Panc1 (cell line): ENCODE data around the gene ST3GAL4. TPM values are rescaled to one million over a fixed set of nuclear protein-coding genes. Genes with fewer than 3 reads are reported as not detected.

Experiments
- ATAC-seq: fragments of 200-7000 bp; cut with Tn5 transposase; 2 replicates; pipeline ENCODE4 v1.9.1; 2020; ENCODE audit warnings: mild to moderate bottlenecking, moderate library complexity
- BruUV-seq: library from RNA; stranded (reverse); fragments of 400-500 nt; replicated peaks from 2 replicates; lab custom pipeline; 2021; lab: Mats Ljungman, UMichigan
- CTCF ChIA-PET: fragments of 300-600 bp; sonication (Branson Sonifier 250); formaldehyde crosslinking; loops from one replicate; lab custom pipeline; 2022; ENCODE audit warnings: antibody characterized with exemption; lab: Charles Lee
- POLR2A ChIA-PET: fragments of 300-600 bp; sonication (Branson Sonifier 250); formaldehyde crosslinking; loops from one replicate; lab custom pipeline; 2022; ENCODE audit warnings: antibody characterized with exemption; lab: Charles Lee
- DNase-seq: peaks from one replicate; pipeline ENCODE4 v3.0.0-alpha.2; 2010; ENCODE audit warnings: low read depth, low spot score
- H3K27ac ChIP-seq: 2 replicates; pipeline ENCODE4 v1.5.1; 2011; ENCODE audit warnings: mild to moderate bottlenecking, low read length, inconsistent platforms
- H3K27me3 ChIP-seq: fragments of 200-500 bp; sonication (Bioruptor generic); 2 replicates; pipeline ENCODE4 v1.6.0; 2014; ENCODE audit warnings: low read length, inconsistent platforms; ENCODE audit not compliant: control insufficient read depth, insufficient read depth
- H3K36me3 ChIP-seq: fragments of 200-500 bp; sonication (Bioruptor generic); 2 replicates; pipeline ENCODE4 v1.5.1; 2014; ENCODE audit warnings: inconsistent platforms, mild to moderate bottlenecking, low read length, moderate library complexity; ENCODE audit not compliant: control insufficient read depth, insufficient read depth
- H3K4me1 ChIP-seq: 2 replicates; pipeline ENCODE4 v1.5.1; 2011; ENCODE audit warnings: inconsistent platforms, mild to moderate bottlenecking, low read length, moderate library complexity; ENCODE audit not compliant: control insufficient read depth, insufficient read depth
- H3K4me3 ChIP-seq, 2 experiments: 2 replicates each; pipeline ENCODE4 v1.5.1; 2011 to 2012; ENCODE audit warnings: low read depth in 2 of 2, low read length in 2 of 2, mild to moderate bottlenecking in 2 of 2, inconsistent platforms in 1 of 2, moderate library complexity in 1 of 2
- H3K9me3 ChIP-seq: fragments of 200-500 bp; sonication (Bioruptor generic); 2 replicates; pipeline ENCODE4 v1.5.1; 2014; ENCODE audit warnings: low read depth, mild to moderate bottlenecking, inconsistent platforms, low read length, moderate library complexity; ENCODE audit not compliant: control insufficient read depth, insufficient read depth
- POLR2AphosphoS5 ChIP-seq: IDR thresholded peaks from 2 replicates; pipeline ENCODE4 v1.6.1; 2012; ENCODE audit warnings: mild to moderate bottlenecking, low read depth, low read length, moderate library complexity
- REST ChIP-seq, 2 experiments: IDR thresholded peaks; 2 replicates each; pipeline ENCODE4 v1.6.1; 2011 to 2012; ENCODE audit warnings: low read depth in 2 of 2, control low read depth in 1 of 2, low read length in 1 of 2, mild to moderate bottlenecking in 1 of 2, moderate library complexity in 1 of 2; ENCODE audit not compliant: insufficient read depth in 1 of 2
- SIN3A ChIP-seq: IDR thresholded peaks from 2 replicates; pipeline ENCODE4 v1.6.1; 2012; ENCODE audit warnings: low read depth, mild to moderate bottlenecking, low read length, moderate library complexity, borderline replicate concordance; ENCODE audit not compliant: insufficient read depth
- TCF7L2 ChIP-seq: IDR thresholded peaks from 2 replicates; pipeline ENCODE4 v1.6.1; 2011; ENCODE audit warnings: mild to moderate bottlenecking, low read depth, low read length, inconsistent platforms
- in situ Hi-C: cut with HindIII; loops from 2 replicates; pipeline ENCODE4 v1.10.0; 2016; ENCODE audit warnings: low sequenced_read_pairs, low pct_unique_long_range_greater_than_20kb
- intact Hi-C: fragments of 100-400 bp; cut with micrococcal nuclease; formaldehyde crosslinking; loops from one replicate; pipeline ENCODE4 v1.10.0; 2022; ENCODE audit not compliant: unreplicated experiment
- total RNA-seq: library from RNA; stranded (reverse); gene quantifications from one replicate; pipeline ENCODE4 v1.2.1, GENCODE V29; 2021; ENCODE audit not compliant: unreplicated experiment
- TF ChIP-seq, protein P1 (sequence below): fragments of 450-650 bp; IDR thresholded peaks from 2 replicates; pipeline ENCODE4 v1.5.1; 2017; ENCODE audit warnings: mild to moderate bottlenecking

ST3GAL4 gene
- total RNA-seq, 1 experiment from 2014 or later = 56.6 TPM

DNA sequence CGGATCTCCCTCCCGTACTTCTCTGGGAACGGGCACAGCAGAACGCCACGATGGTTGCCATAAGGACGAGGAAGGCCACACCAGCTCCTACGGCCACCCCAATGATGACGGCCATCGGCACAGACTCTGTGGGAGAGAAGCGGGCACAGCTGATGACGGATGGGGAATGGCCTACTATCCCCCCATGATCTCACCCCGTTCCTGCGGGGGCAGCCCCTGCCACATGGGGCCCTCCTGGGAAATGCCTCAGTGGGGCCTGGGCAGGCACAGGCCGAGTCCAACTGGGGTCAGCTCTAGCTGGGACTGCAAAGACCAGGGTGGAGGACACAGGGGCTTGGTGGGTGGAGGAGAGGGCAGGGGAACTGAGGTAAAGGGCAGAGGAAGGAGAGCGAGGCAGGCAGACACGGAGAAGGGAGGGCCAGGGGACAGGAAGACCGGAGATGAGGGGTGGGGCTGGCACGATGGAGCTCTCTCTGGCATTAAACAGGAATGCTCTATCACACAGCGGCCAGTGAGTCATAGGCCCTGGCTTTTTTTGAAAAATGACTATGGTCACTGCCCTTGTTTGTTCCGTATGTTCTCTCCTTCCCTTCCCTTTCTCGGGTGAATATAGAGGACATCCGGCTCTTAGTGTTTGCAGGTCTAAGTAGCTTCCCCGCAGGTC, 76.0 kb downstream of the ST3GAL4 start:
- H3K36me3 ChIP-seq = no peaks in the 10 kb centered on the region
- H3K9me3 ChIP-seq = no peaks in the 10 kb centered on the region
- no peak overlapping the region for H3K4me3 ChIP-seq
- DNase-seq (no peak), ATAC-seq (no peak)
- H3K27me3 ChIP-seq = no peaks in the 10 kb centered on the region
- in situ Hi-C loops = no loop called here
- intact Hi-C loops = no loop called here
- no peak for TF ChIP-seq SIN3A
- TF ChIP-seq POLR2AphosphoS5 = no peak
- TF ChIP-seq REST (IDR thresholded peaks at IDR 0.05; ENCODE audit: insufficient read depth in 1 of 2, low read depth in 2 of 2, low read length in 1 of 2) = no peak
- no peak for TF ChIP-seq TCF7L2
- no TSS peak for BruUV-seq
- POLR2A ChIA-PET = no interaction called here
- CTCF ChIA-PET = no interaction called here
- no peak overlapping the region for H3K27ac ChIP-seq
- peaks cover 4% of the 10 kb centered on the region; the same call in 1 of the 2 replicates for H3K4me1 ChIP-seq

GRCh38 chr11:126432065-126432461, 76.6 kb downstream of the ST3GAL4 start:
- POLR2A ChIA-PET = no interaction called here
- ATAC-seq (no peak), DNase-seq (no peak)
- H3K4me1 ChIP-seq = peaks cover 4% of the 10 kb centered on the region; the same call in 1 of the 2 replicates
- no peaks in the 10 kb centered on the region for H3K27me3 ChIP-seq
- in situ Hi-C loops (no loop called here), intact Hi-C loops (no loop called here)
- no TSS peak for BruUV-seq
- CTCF ChIA-PET = no interaction called here
- no peaks in the 10 kb centered on the region for H3K36me3 ChIP-seq
- H3K4me3 ChIP-seq = no peak overlapping the region
- no peaks in the 10 kb centered on the region for H3K9me3 ChIP-seq
- TF ChIP-seq, protein P1, sequence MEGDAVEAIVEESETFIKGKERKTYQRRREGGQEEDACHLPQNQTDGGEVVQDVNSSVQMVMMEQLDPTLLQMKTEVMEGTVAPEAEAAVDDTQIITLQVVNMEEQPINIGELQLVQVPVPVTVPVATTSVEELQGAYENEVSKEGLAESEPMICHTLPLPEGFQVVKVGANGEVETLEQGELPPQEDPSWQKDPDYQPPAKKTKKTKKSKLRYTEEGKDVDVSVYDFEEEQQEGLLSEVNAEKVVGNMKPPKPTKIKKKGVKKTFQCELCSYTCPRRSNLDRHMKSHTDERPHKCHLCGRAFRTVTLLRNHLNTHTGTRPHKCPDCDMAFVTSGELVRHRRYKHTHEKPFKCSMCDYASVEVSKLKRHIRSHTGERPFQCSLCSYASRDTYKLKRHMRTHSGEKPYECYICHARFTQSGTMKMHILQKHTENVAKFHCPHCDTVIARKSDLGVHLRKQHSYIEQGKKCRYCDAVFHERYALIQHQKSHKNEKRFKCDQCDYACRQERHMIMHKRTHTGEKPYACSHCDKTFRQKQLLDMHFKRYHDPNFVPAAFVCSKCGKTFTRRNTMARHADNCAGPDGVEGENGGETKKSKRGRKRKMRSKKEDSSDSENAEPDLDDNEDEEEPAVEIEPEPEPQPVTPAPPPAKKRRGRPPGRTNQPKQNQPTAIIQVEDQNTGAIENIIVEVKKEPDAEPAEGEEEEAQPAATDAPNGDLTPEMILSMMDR = no peak
- no peak for TF ChIP-seq TCF7L2
- no peak for TF ChIP-seq POLR2AphosphoS5
- TF ChIP-seq SIN3A = no peak
- no peak for TF ChIP-seq REST (IDR thresholded peaks at IDR 0.05; ENCODE audit: insufficient read depth in 1 of 2, low read depth in 2 of 2, low read length in 1 of 2)
- H3K27ac ChIP-seq = no peak overlapping the region
